ENCODE measurements around the gene MACF1. TPM values are rescaled to one million over a fixed set of nuclear protein-coding genes. Genes with fewer than 3 reads are reported as not detected.

MACF1 gene
- total RNA-seq, 1 experiment from 2014 or later, result 189 TPM

- Histone ChIP-seq H3K36me3 (ENCODE audit: low read depth) (peaks cover 34% of the 10 kb centered on the region), H3K27me3 (ENCODE audit: insufficient read depth, low read depth) (no peaks in the 10 kb centered on the region), H2AFZ (no peak overlapping the region), H4K20me1 (ENCODE audit: insufficient read depth) (peaks cover 4% of the 10 kb centered on the region; the same call in 1 of the 2 replicates), H3K4me2 (no peak overlapping the region), H3K4me1 (replicated peaks; ENCODE audit: insufficient read depth) (no peaks in the 10 kb centered on the region; the same call in 1 of the 2 replicates), H3K9me3 (ENCODE audit: insufficient read depth, low read depth) (no peaks in the 10 kb centered on the region), H3K79me2 (ENCODE audit: low read depth) (peaks cover 22% of the 10 kb centered on the region), H3K4me3 (no peak overlapping the region), H3K27ac (no peak overlapping the region), H3F3A (ENCODE audit: insufficient read depth, low read depth) (0 out of 2 replicates have a peak, but pooled peaks cover 6% of the 10 kb centered on the region), H3K9me2 (ENCODE audit: insufficient read depth) (no peaks in the 10 kb centered on the region)
- intact Hi-C loops (cut with micrococcal nuclease; ENCODE audit: unreplicated experiment), result no loop called here
- no peak for DNase-seq
- ChIA-PET POLR2A (ENCODE audit: unreplicated experiment) (no interaction called here), CTCF (interaction anchor here (0.6 kb wide), 1 partner anchor 12 kb away, joined by 4 read pairs; no protein-coding TSS in a partner anchor)
- no TSS peak for BruUV-seq (replicated peaks)
- no peak for TF ChIP-seq EZH2 (IDR thresholded peaks at IDR 0.05; ENCODE audit: low read depth)
- no peak for TF ChIP-seq CTCF (conservative IDR thresholded peaks at IDR 0.05)
These were observed 216.0 kb downstream of the MACF1 start for GRCh38 chr1:39420493-39420892.

- CTCF ChIA-PET, result no interaction called here
These were observed 218.1 kb downstream of the MACF1 start for GRCh38 chr1:39422614-39423013.

DNA sequence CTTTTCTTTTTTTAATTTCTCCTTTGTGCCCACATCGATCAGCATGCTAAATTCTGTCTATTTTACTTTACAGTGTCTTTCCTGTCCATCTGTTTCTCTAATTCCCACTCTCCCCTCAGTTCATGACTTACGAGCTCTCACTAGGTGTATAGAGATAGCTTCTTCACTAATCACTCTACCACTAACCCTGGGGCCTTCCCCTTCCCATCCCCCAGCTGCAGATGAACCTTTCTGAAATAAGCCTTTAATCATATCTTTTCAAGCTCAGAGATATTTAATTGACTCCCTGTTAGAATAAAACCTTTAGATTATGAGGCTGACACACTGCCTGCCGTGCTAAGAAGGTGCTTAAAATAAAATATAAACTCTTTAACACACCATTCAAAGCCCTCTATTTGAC is 220.7 kb downstream of the MACF1 start:
- H3K27ac ChIP-seq, result no peak overlapping the region
- CTCF ChIA-PET, result interaction anchor here (0.6 to 1.0 kb wide), 2 partner anchors 14 to 172 kb away, joined by 3 to 4 read pairs; no protein-coding TSS in a partner anchor

More at GRCh38 chr1:39422614-39423013, 218.1 kb downstream of the MACF1 start:
- Histone ChIP-seq H3K4me1 (replicated peaks; ENCODE audit: insufficient read depth) (no peaks in the 10 kb centered on the region), H4K20me1 (ENCODE audit: insufficient read depth) (no peaks in the 10 kb centered on the region), H3K27me3 (ENCODE audit: insufficient read depth, low read depth) (no peaks in the 10 kb centered on the region), H3K9me2 (ENCODE audit: insufficient read depth) (no peaks in the 10 kb centered on the region), H2AFZ (no peak overlapping the region), H3K36me3 (ENCODE audit: low read depth) (peaks cover 39% of the 10 kb centered on the region), H3K9me3 (ENCODE audit: insufficient read depth, low read depth) (no peaks in the 10 kb centered on the region), H3K27ac (no peak overlapping the region), H3K4me3 (no peak overlapping the region), H3K4me2 (no peak overlapping the region), H3F3A (ENCODE audit: insufficient read depth, low read depth) (0 out of 2 replicates have a peak, but pooled peaks cover 6% of the 10 kb centered on the region), H3K79me2 (ENCODE audit: low read depth) (0 out of 2 replicates have a peak, but pooled peaks cover 8% of the 10 kb centered on the region)
- intact Hi-C loops (cut with micrococcal nuclease; ENCODE audit: unreplicated experiment), result no loop called here
- TF ChIP-seq CTCF (conservative IDR thresholded peaks at IDR 0.05), result no peak
- no peak for TF ChIP-seq EZH2 (IDR thresholded peaks at IDR 0.05; ENCODE audit: low read depth)
- POLR2A ChIA-PET (ENCODE audit: unreplicated experiment), result no interaction called here
- no TSS peak for BruUV-seq (replicated peaks)
- no peak for DNase-seq

More for the DNA sequence above, 220.7 kb downstream of the MACF1 start:
- H3K9me3 ChIP-seq (ENCODE audit: insufficient read depth, low read depth), result no peaks in the 10 kb centered on the region
- no peaks in the 10 kb centered on the region for H3K79me2 ChIP-seq (ENCODE audit: low read depth)
- no peaks in the 10 kb centered on the region for H4K20me1 ChIP-seq (ENCODE audit: insufficient read depth)
- H3K4me1 ChIP-seq (replicated peaks; ENCODE audit: insufficient read depth), result no peaks in the 10 kb centered on the region
- no peaks in the 10 kb centered on the region for H3K9me2 ChIP-seq (ENCODE audit: insufficient read depth)
- intact Hi-C loops (cut with micrococcal nuclease; ENCODE audit: unreplicated experiment), result no loop called here
- DNase-seq, result no peak
- POLR2A ChIA-PET (ENCODE audit: unreplicated experiment), result interaction anchor here (0.5 to 0.6 kb wide), 2 partner anchors 14 to 70 kb away, joined by 3 read pairs; no protein-coding TSS in a partner anchor
- TF ChIP-seq EZH2 (IDR thresholded peaks at IDR 0.05; ENCODE audit: low read depth), result no peak
- TF ChIP-seq CTCF (conservative IDR thresholded peaks at IDR 0.05), result no peak
- H3K27me3 ChIP-seq (ENCODE audit: insufficient read depth, low read depth), result no peaks in the 10 kb centered on the region
- no peak overlapping the region for H3K4me2 ChIP-seq
- H3K4me3 ChIP-seq, result no peak overlapping the region
- no TSS peak for BruUV-seq (replicated peaks)
- H2AFZ ChIP-seq, result no peak overlapping the region
- H3K36me3 ChIP-seq (ENCODE audit: low read depth), result peaks cover 45% of the 10 kb centered on the region
- H3F3A ChIP-seq (ENCODE audit: insufficient read depth, low read depth), result 0 out of 2 replicates have a peak, but pooled peaks cover 2% of the 10 kb centered on the region

All from PC-9 (cell line).